C1 segment of cervical spinal cord (tissue), 14 donors: ENCODE measurements around the gene KLHL30.

Experiments used
- DNase-seq, 14 donors: peaks; one replicate each; lab custom pipeline; 2025; lab: John Stamatoyannopoulos, UW

Gene KLHL30

GRCh38 chr2:238130111-238130695 lies 8.3 kb upstream of the KLHL30 start:
- no peak for DNase-seq

DNA sequence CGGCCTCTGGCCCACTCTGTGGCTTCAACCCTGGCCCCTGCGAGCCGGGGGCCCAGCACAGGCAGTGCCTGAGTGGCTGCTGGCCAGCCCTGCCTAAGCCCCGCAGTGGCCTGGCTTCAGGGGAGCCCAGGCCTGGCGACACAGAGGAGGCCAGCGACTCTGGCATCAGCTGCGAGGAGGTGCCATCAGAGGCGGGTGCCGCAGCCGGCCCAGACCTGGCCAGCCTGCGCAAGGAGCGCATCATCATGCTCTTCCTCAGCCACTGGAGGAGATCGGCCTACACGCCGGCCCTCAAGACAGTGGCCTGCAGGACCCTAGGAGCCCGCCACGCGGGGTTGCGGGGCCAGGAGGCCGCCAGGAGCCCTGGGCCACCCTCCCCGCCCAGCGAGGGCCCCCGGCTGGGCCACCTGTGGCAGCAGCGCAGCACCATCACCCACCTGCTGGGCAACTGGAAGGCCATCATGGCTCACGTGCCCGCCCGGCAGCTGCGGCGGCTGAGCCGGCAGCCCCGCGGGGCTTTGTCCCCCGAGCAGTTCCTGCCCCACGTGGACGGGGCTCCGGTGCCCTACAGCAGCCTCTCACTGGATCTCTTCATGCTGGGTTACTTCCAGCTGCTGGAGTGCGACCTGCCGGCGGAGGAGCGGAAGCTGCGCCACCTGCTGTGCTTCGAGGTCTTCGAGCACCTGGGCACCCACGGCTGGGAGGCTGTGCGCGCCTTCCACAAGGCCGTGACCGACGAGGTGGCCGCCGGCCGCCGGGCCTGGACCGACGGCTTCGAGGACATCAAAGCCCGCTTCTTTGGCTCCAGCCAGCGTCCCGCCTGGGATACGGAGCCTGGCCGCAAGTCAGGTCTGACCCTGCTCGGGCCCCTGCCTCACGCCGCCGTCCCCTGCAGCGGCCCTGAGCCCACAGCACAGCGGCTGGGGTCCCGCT lies 7.5 kb upstream of the KLHL30 start:
- no peak for DNase-seq

DNA sequence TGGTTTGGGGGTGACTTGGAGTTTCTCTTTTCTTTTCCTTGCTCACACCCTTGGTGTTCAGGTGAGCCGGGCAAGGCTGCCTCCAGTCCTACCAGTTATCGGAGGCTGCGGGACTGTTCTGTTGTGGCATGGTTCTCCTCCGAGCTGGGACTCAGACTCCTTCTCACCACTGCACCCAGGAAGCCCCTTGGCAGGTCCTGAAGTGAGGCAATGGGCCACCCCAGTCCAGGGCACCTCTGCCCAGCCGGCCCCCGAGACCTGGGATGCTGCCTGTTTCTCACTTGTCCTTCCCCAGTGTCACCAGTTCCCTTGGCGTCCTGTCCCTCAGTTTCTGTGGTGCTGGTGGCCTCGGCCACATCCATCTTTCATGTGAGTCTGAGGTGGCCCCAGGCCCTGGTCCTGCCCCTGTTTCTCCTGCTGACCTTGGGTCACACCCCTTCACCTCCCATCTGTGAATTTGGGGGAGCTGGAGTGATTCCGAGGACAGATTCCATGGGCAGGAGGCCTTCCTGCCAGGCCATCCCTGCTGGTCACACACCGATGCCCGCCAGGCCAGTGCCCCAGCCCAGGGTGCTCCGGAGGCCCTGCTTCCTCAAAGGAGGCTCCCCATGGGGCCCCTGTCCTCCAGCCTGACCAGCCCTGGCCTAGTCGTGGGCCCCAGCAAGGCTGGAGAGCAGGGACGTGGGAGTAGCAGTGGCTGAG lies 6.6 kb upstream of the KLHL30 start:
- DNase-seq, result no peak

- no peak for DNase-seq
Measured at GRCh38 chr2:238132463-238133450, 5.7 kb upstream of the KLHL30 start.

GRCh38 chr2:238133499-238134392 lies 4.7 kb upstream of the KLHL30 start:
- no peak for DNase-seq

DNA sequence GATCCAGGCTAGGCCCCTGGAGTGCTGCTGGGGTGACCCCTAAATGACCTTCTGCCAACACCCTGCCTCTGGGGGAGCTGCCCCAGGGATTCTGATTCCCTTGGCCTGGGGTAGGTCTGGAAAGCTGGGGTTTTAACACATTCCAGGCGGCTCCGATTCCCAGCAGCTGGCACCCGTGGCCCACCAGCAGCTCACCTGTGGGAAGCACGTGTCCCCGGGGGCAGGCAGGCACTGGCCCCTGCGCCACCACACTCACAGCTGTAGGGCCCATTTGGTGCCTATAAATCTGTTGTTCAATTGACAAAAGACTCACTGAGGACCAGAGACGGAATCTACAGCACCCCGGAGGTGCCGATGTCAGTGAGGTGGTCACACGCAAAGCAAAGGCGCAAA lies 4.1 kb upstream of the KLHL30 start:
- DNase-seq, result no peak

DNA sequence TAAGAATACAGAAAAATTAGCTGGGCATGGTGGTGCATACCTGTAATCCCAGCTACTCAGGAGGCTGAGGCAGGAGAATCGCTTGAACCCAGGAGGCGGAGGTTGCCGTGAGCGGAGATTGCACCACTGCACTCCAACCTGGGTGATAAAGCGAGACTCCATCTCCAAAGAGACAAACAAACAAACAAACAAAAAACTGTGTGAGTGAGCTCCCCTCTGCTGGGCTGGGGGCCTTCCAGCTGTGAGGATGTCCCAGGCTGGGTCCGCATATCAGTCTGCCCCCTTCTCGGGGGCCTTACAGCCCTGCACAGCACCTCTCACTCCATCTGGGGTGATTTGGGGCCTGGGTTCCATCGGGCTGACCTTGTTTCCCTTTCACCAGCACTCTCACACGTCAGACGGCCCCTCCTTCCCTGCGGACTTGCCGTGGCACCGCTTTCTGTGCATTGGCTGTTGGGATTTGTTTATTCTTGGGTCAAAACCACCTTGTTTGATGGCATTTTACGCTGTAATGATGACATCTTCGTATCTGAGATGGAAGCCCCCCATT lies 2.8 kb upstream of the KLHL30 start:
- no peak for DNase-seq

- no peak for DNase-seq
Measured at GRCh38 chr2:238136820-238137537, 1.5 kb upstream of the KLHL30 start.

DNA sequence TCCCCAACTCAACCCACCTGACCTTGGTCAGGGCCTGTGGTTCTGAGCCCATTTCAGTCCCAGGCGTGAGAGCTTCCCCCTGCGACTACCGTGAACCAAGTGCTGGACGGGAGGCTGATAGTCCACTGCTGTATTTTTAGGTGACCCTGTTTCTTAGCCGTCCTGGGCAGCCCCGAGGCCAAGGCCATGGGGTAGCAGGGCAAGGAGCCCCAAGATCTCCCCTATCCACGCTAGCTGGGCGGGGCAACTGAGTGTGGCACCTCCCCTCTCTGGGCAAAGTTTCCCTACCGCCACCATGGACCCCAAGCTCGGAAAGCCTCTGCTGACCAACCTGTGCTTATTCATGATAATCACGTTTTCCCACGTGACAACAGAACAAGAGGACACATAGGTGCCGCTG lies 583 bp upstream of the KLHL30 start:
- DNase-seq, result no peak

DNA sequence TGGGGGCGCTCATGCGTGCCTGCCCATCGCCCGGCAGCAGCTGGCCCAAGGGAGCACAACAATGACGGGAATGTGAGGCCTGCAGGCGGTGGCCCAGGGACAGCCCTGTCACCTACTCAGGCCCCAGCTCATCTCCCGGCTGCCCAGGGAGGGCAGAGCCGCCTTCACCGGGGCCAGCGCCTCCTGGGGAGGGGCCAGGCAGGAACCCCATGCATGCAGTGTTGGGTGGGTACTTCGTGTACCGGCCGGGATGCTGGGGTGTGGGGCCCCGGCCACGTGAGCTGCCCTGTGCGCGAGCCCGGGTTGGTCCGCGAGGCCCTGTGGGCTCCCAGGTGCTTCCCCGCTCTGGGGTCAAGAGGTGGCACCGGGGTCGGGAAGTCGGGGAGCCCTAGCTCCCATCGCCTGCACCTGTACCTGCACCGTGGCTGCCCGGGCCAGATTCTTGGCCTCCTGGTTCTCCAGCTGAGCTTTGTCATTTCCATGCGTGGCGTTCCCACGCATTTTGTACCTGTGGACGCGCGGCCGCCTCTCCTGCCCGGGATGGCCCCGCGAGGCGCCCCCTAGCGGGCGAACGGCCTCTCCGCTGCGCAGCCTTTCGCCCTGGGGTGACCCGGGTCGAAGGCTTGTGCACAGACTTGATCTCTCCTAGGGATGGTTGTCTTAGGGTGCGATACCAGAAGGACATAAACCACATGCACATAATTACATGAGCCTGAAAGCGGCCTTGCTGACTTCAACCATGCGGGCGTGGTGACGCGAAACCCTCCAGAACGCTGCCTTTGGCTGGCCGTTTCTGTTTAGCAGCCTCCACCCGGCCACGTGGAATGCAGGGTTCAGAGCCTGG lies 950 bp downstream of the KLHL30 start:
- peak in 1 of 14 donors; percentile 13 for DNase-seq

DNA sequence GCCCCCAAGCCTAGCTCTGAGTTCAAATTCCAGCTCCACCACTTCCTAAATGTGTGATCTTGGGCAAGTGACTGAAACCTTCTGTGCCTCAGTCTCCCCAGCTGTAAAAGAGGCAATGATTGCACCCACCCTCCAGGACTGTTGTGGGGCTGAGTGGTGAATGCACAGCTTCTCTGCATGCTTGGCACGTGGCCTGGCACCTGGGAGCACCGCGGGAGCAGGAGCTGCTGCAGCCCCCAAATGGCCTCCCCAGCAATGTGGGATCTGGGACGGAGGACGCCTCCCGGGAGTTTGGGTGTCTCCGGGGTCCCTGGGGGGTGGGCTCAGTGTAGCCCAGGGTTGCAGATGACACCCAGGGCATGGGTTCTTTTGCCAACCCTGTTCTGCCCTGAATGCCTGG lies 1.6 kb downstream of the KLHL30 start:
- DNase-seq, result no peak

- DNase-seq, result no peak
Measured at GRCh38 chr2:238140721-238141540, 2.5 kb downstream of the KLHL30 start.

DNA sequence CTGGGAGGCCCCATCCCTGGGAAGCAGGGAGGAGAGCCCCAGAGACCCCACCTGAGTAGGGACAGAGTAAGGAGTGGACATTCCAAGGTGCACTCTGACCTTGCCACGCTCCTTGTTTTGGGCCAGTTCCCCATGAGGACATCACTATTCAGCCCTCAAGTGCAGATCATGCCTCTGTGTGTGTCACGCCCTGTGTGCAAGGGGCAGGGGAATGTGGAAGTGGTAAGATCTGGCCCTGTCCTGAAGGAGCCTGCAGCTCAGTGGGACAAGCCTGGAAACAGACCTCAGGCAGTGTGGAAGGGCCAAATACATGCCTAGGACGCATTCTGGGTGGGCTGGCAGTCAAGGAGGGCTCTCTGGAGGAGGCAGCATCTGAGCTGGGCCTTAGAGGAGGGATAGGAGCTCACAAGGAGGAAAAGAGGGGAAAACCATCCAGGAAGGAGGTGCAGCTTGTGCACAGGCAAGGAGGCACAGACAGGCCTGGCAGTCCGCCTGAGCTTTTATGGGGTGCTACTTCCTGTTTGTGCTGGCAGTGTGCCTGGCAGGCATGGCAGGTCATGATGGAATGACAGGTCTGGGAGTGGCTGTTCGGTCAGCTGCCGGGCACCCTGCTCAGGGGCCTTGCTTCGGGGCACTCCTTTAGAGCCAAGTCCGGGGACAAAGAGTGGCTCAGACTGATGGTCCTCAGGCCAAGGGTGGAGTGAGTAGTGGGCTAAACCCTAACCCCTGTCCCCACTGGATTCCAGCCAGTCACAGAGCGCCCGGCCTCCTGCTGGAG lies 3.3 kb downstream of the KLHL30 start:
- no peak for DNase-seq

- no peak for DNase-seq
Measured at GRCh38 chr2:238142382-238143205, 4.1 kb downstream of the KLHL30 start.

DNA sequence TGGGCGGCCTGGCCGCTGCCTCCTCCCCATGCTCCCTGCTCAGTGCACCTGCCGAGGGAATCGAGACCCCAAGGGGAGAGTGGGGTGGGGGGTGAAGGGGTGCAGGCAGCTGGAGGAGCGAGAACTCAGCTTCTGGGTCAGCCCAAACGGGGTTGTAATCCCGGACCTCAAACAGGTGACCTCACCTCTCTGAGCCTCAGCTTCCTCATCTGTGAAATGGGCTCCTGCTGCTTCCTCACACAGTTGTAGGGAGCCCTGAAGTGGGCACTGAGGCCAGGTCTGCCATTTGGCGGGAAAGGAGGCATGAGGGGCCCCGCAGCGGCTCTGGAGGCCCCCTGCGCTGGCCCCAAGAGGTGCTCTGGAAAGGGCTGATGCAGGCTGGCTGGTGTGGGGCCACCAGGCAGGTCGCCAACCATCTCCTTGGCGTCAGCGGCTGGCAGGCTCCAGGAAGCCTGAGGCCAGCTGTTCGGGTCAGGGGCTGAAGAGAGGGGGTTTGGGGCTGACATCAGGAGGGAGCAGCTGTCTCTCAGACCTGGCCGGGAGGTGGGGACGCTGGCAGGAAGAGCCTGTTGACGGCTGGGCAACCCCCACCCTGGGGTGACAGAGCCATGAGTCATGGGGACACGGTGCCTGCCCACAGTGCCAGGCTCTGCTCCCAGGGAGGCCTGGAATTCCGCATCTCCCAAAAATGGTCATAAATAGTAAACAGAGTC lies 4.9 kb downstream of the KLHL30 start:
- DNase-seq, result peak in 1 of 14 donors; percentile 33
